Neuron (in vitro differentiated cells): ENCODE results near the gene ATP5ME.

Experiments used
- H2AFZ ChIP-seq: one replicate; pipeline ENCODE4 v1.6.1; 2013; ENCODE audit warnings: low read depth, mild to moderate bottlenecking, inconsistent platforms, low read length, moderate library complexity
- H3K27me3 ChIP-seq: one replicate; pipeline ENCODE4 v1.6.1; 2013; ENCODE audit warnings: low read length; ENCODE audit not compliant: insufficient read depth
- H3K36me3 ChIP-seq: one replicate; pipeline ENCODE4 v1.6.1; 2013; ENCODE audit warnings: low read length; ENCODE audit not compliant: insufficient read depth
- H3K4me1 ChIP-seq: one replicate; pipeline ENCODE4 v1.6.1; 2013; ENCODE audit warnings: low read length; ENCODE audit not compliant: insufficient read depth
- H3K4me3 ChIP-seq: 2 replicates; pipeline ENCODE4 v1.5.1; 2013; ENCODE audit warnings: mild to moderate bottlenecking, low read length, moderate library complexity
- H3K9me3 ChIP-seq: one replicate; pipeline ENCODE4 v1.6.1; 2013; ENCODE audit warnings: low read length

The ATP5ME gene

DNA sequence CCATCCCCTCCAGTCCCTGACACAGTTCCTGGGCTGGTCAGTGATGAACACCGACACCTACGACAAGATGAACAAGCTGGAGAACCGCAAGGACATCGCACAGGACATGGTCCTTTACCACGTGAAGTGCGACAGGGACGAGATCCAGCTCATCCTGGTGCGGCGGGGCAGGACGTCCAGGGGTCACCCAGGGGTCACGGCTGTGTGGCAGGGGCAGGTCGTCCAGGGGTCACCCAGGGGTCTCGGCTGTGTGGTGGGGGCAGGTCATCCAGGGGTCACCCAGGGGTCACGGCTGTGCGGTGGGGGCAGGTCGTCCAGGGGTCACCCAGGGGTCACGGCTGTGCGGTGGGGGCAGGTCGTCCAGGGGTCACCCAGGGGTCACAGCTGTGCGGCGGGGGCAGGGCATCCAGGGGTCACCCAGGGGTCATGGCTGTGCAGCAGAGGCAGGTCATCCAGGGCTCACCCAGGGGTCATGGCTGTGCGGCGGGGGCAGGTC, 16.7 kb downstream of the ATP5ME start:
- Histone ChIP-seq H3K9me3 (peaks cover 5% of the 10 kb centered on the region), H3K4me3 (no peak overlapping the region), H2AFZ (no peak overlapping the region), H3K4me1 (no peaks in the 10 kb centered on the region), H3K36me3 (no peaks in the 10 kb centered on the region), H3K27me3 (no peaks in the 10 kb centered on the region)

- Histone ChIP-seq H3K4me3 (no peak overlapping the region), H3K27me3 (no peaks in the 10 kb centered on the region), H3K36me3 (no peaks in the 10 kb centered on the region), H3K9me3 (peaks cover 2% of the 10 kb centered on the region), H2AFZ (no peak overlapping the region), H3K4me1 (no peaks in the 10 kb centered on the region)
Measured at GRCh38 chr4:656436-657337, 17.4 kb downstream of the ATP5ME start.

- Histone ChIP-seq H3K4me1 (no peaks in the 10 kb centered on the region), H2AFZ (no peak overlapping the region), H3K36me3 (no peaks in the 10 kb centered on the region), H3K4me3 (no peak overlapping the region), H3K27me3 (no peaks in the 10 kb centered on the region), H3K9me3 (peaks cover 2% of the 10 kb centered on the region)
Measured at GRCh38 chr4:655464-656151, 18.5 kb downstream of the ATP5ME start.

DNA sequence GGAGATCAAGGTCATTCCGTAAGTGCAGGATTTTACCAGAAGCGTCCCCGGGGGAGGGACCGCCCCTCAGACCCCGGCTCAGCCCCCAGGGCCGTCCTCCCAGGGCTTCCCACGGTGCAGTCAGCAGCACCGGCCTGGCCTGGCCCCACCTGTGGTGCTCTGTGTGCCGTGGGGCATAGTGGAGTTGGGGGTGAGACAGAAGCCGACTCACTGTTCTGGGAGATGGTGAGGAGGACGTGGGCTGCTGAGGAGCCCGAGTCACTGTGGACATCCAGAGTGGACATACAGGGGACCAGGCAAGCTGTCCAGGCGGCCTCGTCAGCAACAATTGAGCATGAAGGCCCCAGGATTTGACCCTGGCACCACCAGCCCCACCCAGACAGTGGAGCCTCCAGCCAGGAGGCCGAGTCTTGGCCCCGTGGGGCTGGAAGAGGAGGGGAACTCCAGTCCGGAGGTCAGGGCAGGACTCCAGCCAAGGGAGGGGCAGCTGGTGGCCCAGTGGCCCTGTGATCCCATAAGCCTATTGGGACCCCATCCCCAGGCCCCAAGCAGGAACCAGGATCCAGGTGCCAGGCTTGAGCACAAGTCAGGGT, 19.1 kb downstream of the ATP5ME start:
- no peaks in the 10 kb centered on the region for H3K27me3 ChIP-seq
- no peak overlapping the region for H3K4me3 ChIP-seq
- H3K4me1 ChIP-seq: no peaks in the 10 kb centered on the region
- H3K9me3 ChIP-seq: peaks cover 2% of the 10 kb centered on the region
- no peak overlapping the region for H2AFZ ChIP-seq
- H3K36me3 ChIP-seq: no peaks in the 10 kb centered on the region

DNA sequence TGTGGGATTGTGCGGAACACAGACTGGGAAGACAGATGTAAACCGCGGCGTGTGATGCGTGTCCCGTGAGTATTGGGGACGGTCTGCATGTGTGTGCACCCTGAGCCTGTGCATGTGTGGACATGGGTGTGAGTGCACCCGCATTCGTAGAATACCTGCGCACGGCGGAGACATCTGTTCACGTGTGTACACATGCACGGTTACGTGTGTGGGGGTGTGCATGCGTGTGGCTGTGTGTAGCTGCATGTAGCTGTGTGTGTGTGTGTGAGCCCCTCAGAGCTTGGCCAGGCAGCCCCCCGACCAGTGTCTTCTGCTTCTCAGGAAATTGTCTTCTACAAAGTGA, 19.6 kb downstream of the ATP5ME start:
- Histone ChIP-seq H3K36me3 (no peaks in the 10 kb centered on the region), H3K4me3 (no peak overlapping the region), H3K4me1 (no peaks in the 10 kb centered on the region), H2AFZ (no peak overlapping the region), H3K9me3 (no peaks in the 10 kb centered on the region), H3K27me3 (peaks cover 3% of the 10 kb centered on the region)

DNA sequence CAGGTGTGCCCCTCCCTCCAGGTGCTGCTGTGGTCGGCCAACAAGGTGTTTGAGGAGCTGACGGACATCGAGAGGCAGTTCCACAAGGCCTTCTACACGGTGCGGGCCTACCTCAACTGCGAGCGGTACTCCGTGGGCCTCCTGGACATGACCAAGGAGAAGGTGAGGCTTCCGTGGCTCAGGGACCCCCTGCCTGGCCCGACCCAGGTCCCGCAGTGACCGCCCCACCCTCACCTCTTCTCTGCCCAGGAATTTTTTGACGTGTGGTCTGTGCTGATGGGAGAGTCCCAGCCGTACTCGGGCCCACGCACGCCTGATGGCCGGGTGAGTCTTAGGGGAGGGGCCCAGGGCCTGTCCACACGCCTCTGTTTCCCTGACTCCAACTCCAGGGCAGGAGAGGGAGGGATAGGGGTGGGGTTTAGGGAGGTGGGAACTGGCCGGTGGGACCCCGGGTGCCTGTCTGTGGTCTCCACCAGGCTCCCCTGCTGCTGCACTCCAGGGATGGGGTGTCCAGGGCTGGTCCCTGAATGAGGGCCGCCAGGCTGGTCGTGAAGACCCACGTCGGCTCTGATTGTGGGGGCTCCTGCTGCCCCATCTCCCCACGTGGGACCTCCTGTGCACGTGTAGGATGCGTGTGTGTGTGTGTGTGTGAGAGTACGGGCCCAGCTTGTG, 20.1 kb downstream of the ATP5ME start:
- H3K4me3 ChIP-seq: no peak overlapping the region
- H3K36me3 ChIP-seq: no peaks in the 10 kb centered on the region
- H3K4me1 ChIP-seq: no peaks in the 10 kb centered on the region

GRCh38 chr4:653080-653821, 20.8 kb downstream of the ATP5ME start:
- H3K9me3 ChIP-seq: no peaks in the 10 kb centered on the region
- no peaks in the 10 kb centered on the region for H3K4me1 ChIP-seq
- H3K36me3 ChIP-seq: no peaks in the 10 kb centered on the region
- H3K27me3 ChIP-seq: peaks cover 3% of the 10 kb centered on the region
- H2AFZ ChIP-seq: no peak overlapping the region
- no peak overlapping the region for H3K4me3 ChIP-seq

More for the DNA sequence above, 20.1 kb downstream of the ATP5ME start:
- Histone ChIP-seq H3K27me3 (peaks cover 3% of the 10 kb centered on the region), H3K9me3 (no peaks in the 10 kb centered on the region), H2AFZ (no peak overlapping the region)

GRCh38 chr4:651884-652642, 22.0 kb downstream of the ATP5ME start:
- Histone ChIP-seq H3K36me3 (no peaks in the 10 kb centered on the region), H3K27me3 (peaks cover 3% of the 10 kb centered on the region), H2AFZ (no peak overlapping the region), H3K9me3 (no peaks in the 10 kb centered on the region), H3K4me3 (no peak overlapping the region), H3K4me1 (no peaks in the 10 kb centered on the region)

DNA sequence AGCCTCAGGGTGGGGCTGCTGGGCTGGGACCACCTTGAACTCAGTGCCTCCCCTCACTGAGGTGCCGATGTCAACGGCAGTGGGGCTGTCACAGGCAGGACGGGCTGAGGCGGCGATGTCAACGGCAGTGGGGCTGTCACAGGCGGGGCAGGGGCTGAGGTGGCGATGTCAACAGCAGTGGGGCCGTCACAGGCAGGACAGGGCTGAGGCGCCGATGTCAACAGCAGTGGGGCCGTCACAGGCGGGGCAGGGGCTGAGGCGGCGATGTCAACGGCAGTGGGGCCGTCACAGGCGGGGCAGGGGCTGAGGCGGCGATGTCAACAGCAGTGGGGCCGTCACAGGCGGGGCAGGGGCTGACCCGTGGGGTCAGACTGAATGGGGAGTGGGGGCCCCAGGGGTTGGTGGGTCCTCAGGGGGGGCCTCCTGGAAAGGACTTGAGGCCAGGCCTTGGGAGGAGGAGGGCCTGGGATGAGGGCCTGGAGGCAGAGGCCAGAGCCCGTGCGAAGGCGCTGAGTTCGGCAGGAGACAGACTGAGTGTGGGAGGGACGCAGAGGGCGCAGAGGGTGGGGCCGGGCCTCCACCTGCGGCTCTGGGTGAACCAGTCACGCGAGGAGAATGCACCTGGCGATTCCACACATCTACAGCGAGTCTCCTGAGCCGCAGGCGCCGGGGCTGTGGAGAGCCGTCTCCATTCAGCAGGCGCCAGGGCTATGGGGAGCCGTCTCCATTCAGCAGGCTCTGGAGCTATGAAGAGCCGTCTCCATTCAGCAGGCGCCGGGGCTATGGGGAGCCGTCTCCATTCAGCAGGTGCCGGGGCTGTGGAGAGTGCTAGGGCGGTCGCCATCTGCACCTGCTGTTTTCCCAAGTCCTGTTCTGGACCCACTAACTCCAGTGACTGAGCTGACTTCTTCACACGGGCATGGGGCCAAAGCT, 22.9 kb downstream of the ATP5ME start:
- Histone ChIP-seq H3K4me1 (no peaks in the 10 kb centered on the region), H3K9me3 (no peaks in the 10 kb centered on the region), H3K36me3 (no peaks in the 10 kb centered on the region), H3K4me3 (no peak overlapping the region), H3K27me3 (peaks cover 3% of the 10 kb centered on the region), H2AFZ (no peak overlapping the region)

GRCh38 chr4:650461-650860, 23.6 kb downstream of the ATP5ME start:
- H3K27me3 ChIP-seq: peaks cover 3% of the 10 kb centered on the region
- H3K4me1 ChIP-seq: no peaks in the 10 kb centered on the region
- no peak overlapping the region for H3K4me3 ChIP-seq
- no peaks in the 10 kb centered on the region for H3K9me3 ChIP-seq
- H2AFZ ChIP-seq: no peak overlapping the region
- H3K36me3 ChIP-seq: no peaks in the 10 kb centered on the region

DNA sequence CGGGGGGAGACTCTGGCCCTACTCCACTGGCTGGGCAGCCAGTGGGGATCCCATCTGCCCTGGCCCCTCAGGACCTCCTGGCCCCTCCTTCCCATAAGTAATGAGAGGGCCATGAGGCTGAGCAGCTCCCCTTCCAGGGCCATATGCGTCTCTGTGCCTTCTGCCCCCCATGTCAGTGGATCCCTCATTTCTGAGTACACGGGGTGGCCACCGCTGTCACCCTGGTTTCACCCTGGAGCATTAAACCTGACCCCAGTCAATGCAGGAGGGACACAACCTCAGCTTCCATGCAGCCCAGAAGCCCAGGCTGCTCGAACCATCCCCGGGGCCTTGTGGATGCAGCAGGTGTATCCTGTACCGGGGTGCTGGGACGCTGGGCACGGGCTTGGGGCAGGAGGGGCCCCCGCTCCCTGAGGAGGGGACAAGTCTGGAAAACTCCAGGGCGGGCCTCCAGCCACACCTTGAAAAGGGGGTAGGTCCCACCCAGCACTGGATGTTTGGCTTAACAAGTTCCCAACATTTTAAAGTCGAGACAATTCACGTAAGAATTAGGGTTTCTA, 24.2 kb downstream of the ATP5ME start:
- Histone ChIP-seq H3K36me3 (no peaks in the 10 kb centered on the region), H3K9me3 (no peaks in the 10 kb centered on the region), H3K4me1 (no peaks in the 10 kb centered on the region), H3K27me3 (peaks cover 3% of the 10 kb centered on the region), H2AFZ (no peak overlapping the region), H3K4me3 (no peak overlapping the region)
